CD4-positive, alpha-beta T cell treated with Interleukin-17A for 4 hours (primary cell): ENCODE measurements around the gene DOP1B.
"Not testable (repeated sequence)": the region's sequence is repeated elsewhere in the genome, so short reads cannot be mapped to it uniquely, and the experiment has no call there.

Experiments used
- DNase-seq: peaks from one replicate; pipeline ENCODE4 v3.0.0-alpha.2; 2020; ENCODE audit warnings: mixed read lengths

DOP1B gene

GRCh38 chr21:36174780-36175179 is 18.2 kb downstream of the DOP1B start:
- DNase-seq, result no peak

DNA sequence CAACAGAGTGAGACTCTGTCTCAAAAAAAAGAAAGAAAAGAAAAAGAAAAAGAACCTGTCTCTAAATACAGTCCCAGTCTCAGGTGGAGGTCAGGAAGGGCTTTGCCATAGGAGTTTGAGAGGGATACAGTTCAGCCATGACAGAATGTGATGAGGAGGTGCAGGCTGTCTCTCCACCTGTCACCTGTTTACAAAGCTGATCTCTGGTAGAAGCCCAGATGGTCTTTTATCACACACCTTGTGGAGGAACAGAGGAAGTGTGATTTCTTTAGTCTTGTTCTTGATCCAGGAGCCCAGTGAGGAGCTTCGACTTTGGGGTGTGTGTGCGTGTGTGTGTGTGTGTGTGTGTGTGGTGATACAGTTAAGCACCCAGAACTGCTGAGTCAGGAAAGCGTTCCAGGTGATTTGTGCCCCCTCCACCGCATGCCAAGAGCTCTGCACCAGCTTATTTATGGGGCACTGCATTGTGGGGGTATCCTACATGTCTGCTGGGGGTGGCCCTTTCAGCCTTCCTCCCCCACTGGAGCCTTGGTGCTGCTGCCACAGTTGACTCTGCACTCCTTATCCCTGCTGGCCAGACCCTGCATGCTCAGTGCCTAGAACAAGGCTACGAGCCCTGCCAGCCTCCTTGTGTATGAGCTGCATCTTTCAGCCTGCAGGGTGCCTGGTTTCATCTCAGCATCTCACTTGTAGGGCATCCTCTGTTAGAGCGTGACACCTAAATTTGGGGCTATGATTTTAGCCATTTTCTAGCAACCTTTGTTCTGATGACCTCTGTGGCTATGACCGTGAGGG is 19.3 kb downstream of the DOP1B start:
- peak; percentile 15 for DNase-seq

DNA sequence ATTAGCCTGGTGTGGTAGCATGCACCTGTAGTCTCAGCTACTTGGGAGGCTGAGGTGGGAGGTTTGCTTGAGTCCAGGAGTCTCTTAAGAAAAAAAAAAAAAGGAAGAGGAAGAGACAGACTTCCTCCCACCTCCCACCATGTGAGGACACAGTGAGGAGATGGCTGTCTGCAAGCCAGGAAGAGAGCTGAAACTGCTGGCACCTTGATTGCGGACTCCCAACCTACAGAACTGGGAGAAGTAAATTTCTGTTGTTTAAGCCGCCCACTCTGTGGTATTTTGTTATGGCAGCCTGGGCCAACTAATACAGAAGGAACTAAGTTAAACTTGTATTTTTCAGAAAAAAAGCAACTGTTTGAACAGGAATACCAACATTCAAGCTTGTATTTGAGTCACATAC is 21.7 kb downstream of the DOP1B start:
- DNase-seq, result no peak

DNA sequence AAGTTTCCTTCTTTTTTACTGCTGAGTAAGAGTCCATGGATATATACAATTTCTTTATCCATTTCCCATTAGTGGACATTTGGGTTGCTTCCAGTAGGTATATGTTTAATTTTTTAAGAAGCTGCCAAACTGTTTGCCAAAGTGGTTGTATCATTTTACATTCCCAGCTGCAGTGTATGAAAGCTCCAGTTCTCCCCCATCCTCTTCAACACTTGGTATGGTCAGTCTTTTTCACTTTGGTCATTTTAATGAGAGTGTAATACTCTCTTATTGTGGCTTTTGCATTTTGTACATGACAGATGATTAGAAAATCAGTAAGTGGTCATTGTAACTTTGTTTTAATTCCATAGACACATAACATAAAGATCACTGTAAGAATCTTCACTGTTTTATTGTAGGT is 22.5 kb downstream of the DOP1B start:
- no peak for DNase-seq

DNA sequence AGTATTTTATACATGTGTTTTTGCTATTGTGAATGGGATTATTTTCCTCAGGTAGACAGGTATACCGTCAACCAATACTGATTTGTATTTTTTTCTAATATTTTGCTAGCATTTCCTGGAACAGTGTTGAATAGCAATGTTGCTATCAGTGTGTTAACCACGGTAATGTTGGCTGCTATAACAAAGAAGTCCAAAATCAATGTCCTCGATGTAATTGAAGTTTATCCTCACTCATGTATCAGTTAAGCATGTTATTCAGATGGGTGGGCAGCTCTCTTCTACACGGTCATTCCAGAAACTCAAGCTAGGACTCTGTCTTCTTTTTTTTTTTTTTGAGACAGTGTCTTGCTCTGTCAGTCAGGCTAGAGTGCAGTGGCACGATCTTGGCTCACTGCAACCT is 24.3 kb downstream of the DOP1B start:
- no peak for DNase-seq

GRCh38 chr21:36183144-36183795 is 26.6 kb downstream of the DOP1B start:
- no peak for DNase-seq

DNA sequence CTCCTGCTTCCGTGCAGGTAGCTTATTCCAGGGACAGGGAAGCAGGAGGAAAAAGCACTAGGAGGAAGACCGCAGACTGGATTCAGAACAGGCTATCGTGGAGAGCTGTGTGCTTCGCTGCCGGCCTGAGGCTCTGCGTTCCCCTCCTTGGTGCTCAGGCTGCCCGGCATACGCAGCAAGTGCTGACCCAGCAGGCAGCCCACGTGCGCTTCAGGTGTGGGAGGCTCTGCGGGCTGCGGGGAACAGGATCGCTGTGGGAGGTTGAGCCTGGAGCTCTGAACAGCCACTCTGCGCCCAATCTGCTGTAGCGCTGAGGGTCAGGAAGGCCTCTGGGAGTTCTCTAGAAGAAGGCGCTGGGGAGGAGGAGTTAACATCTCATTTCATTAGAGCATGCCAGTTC is 27.9 kb downstream of the DOP1B start:
- no peak for DNase-seq

GRCh38 chr21:36185523-36185922 is 28.9 kb downstream of the DOP1B start:
- no peak for DNase-seq

- no peak for DNase-seq
Observed at GRCh38 chr21:36186081-36186480, 29.5 kb downstream of the DOP1B start.

GRCh38 chr21:36186506-36187399 is 30.1 kb downstream of the DOP1B start:
- DNase-seq, result no peak

DNA sequence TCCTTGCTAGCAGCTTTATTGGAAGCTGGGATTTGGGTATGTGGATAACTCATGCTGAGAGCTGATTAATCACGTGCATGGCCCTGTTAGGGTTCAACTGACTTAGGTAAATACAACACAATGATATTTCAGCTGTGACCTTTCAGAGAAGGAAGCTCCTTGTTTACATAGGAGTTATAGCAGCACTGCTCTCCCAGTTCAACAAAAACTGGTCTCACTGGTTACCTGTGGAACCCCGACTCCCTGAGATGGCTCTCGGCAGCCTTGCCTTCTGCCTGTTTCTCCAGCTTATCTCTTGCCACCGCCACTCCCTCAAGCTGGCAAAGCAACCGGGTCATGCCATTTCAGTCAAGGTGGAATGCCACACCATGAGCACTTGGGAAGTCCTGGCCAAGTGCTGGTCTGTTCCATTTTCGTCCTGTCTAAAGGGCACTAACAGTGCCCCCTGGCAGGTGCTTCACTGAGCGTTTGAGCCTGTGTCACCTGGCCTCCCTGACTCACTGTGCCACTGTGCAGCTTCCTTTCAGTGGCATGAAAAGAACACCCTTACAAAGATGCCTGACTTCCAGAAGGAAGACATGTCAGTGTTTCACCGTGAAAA is 31.6 kb downstream of the DOP1B start:
- no peak for DNase-seq

- DNase-seq, result no peak
Observed at GRCh38 chr21:36188937-36189336, 32.3 kb downstream of the DOP1B start.

- DNase-seq, result no peak
Observed at GRCh38 chr21:36190736-36191135, 34.1 kb downstream of the DOP1B start.

DNA sequence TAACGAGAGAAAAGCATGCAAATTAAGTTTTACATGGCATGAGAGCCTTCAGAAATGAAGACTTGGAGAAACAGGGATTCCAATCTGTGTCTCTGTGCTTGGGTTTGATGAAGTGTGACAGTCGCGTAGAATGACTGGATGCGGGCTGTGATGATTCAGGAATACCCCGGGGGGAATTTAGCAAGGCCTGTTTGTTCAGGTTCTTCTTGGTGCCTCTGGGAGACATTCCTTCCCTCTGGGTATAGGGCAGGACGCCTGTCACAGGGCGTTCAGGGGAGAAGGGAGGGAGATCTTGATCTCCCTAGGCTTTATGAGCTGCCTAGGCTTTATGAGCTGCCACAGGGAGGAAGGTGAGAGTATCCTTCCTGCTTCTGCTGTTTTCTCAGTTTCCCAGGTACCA is 36.6 kb downstream of the DOP1B start:
- DNase-seq, result no peak

GRCh38 chr21:36194024-36194423 is 37.4 kb downstream of the DOP1B start:
- no peak for DNase-seq

- DNase-seq, result no peak
Observed at GRCh38 chr21:36195613-36196012, 39.0 kb downstream of the DOP1B start.

DNA sequence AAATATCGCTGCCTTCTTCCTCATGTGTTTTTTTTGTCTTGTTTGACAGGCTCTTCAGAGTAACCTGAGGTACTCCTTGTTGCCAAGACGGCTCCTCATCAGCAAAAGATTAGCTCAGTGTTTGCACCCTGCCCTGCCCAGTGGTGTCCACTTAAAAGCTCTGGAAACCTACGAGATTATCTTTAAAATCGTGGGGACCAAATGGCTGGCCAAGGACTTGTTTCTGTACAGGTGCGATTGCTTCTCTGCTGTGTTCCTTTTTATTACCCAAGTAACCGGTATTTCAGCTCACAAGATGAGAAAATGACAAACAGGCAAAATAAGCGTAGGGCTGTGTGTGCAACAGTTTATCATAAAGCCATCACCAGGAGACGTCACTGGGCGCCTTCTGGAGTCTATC is 42.4 kb downstream of the DOP1B start:
- DNase-seq, result no peak

GRCh38 chr21:36199575-36199974 is 43.0 kb downstream of the DOP1B start:
- not testable (repeated sequence) for DNase-seq

DNA sequence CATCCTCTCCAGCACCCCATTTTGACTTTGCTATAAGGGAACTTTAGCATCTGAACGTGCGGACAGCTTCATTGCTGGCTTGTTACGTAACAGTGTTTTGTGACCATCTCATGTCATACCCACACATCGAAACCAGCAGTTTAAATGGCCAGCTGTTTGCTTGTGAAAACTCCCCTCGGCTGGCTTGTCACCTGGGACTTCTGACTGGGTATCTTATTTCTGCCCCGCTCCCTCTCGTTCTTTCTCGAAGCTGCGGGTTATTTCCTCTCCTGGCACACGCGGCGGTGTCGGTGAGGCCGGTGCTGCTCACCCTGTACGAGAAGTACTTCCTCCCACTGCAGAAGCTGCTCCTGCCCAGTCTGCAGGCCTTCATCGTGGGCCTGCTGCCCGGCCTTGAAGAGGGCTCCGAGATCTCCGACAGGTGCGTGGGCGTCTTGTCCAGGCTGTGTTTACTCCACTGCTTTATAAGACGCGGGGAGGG is 43.5 kb downstream of the DOP1B start:
- DNase-seq, result no peak

DNA sequence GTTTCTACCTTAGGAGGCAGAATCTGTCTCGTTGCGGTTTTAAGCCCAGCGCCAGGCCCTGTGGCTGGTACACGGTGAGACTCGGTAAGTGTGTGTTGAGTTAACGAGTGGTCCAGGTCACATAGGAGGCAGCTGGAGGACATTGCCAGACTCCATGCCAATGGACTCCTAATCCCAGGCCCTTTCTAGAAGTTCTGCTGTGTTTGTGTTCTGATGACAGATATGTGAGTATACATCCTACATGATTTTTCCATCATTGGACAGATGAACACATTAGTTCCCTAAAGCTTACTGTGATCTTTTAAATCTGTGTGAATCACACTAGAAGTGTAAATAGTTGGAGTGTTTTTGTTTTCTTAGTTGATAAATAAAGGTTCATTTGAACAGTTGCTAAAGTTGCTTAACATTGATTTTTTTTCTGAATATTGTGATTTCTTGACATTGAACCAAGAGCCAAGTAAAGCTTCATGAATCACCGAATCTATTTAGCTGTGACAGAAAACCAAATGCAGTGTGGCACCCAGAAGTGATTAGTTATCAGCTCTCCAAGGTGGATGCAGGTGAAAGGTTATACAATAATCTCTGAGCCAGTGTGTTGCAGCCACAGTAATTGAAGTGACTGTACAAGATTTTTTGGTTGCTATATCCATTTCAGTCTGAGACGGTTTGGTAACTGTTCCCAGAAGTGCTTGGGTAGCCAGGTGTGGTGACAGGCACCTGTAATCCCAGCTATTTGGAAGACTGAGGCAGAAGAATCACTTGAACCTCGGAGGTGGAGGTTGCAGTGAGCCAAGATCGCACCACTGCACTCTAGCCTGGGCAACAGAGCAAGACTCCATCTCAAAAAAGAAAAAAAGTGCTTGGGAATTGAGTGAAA is 46.3 kb downstream of the DOP1B start:
- DNase-seq, result no peak

DNA sequence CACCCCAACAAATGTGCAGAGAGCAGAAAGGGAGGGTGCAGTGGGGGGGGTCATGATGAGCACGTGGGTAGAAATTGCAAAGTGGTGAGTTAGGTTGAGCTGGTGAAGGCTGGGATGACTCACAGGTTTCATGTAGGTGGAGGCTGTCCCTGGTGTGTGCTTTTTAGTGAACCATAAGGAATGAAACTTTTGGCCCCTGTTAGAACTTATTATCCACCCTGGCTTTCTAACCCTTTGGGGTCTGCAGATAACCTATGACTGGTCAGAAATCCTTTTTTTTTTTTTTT is 46.9 kb downstream of the DOP1B start:
- peak; percentile 32 for DNase-seq

DNA sequence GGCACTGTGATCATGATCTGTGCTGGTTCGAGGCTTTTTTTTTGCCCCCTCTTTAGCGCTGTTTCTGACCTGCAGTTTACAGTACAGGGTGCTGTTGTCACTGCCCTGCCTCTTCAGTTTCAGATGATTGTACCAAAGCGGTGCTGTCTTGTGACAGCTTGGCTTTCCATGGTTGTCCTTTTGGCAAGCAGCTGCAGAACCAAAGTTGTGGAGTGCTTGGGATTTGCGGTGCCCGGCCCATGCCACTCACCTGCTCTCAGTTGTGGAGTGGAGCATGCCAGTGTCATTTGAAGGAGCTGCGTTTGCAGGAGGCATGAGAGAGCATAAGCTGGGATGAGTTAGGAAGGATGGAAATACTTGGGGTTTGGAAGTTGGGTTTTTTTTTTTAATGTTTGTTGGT is 48.4 kb downstream of the DOP1B start:
- no peak for DNase-seq
